Measurements from ENCODE around the gene CPZ. TPM values are rescaled to one million over a fixed set of nuclear protein-coding genes. Genes with fewer than 3 reads are reported as not detected.

The CPZ gene
- total and polyA plus RNA-seq, 11 donors = 0.13 to 4.8 (median 0.26) TPM; not detected in 2

DNA sequence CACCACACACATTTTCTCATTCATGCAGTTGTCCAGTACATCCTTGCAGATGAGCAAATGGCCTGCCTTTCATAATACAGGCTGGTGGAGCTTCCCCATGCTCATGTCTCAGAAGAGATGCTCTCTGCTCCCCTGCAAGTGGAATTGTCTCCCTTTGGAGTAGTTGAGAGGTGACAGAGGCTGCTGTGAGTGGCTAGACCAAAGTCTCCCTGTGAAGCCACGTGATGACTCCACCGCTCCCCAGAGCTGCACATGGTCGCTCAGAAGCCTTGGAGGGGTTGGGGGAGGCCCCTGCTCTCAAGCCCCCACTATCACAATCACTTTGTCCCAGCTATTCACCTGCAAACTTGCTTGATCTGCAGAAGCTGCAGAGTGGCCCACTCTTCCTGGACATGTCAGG, 13.8 kb upstream of the CPZ start:
- Histone ChIP-seq H3K36me3 (no peaks in the 10 kb centered on the region), H3K4me1 (peaks cover 0 to 7% (median 0%) of the 10 kb centered on the region in 12 donors), H3K4me3 (no peak overlapping the region), H3K27ac (no peak overlapping the region), H3K9me3 (no peaks in the 10 kb centered on the region), H3K27me3 (peaks cover 18 to 69% (median 36%) of the 10 kb centered on the region in 9 donors)
- ATAC-seq (no peak), DNase-seq (peak in 1 of 5 donors; percentile 11)
- WGBS, 4 donors = 62 to 78% (median 74%) methylated on average over 3 of the region's 3 CpGs
- TF ChIP-seq, protein P1, sequence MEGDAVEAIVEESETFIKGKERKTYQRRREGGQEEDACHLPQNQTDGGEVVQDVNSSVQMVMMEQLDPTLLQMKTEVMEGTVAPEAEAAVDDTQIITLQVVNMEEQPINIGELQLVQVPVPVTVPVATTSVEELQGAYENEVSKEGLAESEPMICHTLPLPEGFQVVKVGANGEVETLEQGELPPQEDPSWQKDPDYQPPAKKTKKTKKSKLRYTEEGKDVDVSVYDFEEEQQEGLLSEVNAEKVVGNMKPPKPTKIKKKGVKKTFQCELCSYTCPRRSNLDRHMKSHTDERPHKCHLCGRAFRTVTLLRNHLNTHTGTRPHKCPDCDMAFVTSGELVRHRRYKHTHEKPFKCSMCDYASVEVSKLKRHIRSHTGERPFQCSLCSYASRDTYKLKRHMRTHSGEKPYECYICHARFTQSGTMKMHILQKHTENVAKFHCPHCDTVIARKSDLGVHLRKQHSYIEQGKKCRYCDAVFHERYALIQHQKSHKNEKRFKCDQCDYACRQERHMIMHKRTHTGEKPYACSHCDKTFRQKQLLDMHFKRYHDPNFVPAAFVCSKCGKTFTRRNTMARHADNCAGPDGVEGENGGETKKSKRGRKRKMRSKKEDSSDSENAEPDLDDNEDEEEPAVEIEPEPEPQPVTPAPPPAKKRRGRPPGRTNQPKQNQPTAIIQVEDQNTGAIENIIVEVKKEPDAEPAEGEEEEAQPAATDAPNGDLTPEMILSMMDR (IDR thresholded peaks at IDR 0.05) = no peak
- TF ChIP-seq POLR2A (IDR thresholded peaks at IDR 0.05) = no peak
- intact Hi-C loops (cut with DNase I) = no loop called here

DNA sequence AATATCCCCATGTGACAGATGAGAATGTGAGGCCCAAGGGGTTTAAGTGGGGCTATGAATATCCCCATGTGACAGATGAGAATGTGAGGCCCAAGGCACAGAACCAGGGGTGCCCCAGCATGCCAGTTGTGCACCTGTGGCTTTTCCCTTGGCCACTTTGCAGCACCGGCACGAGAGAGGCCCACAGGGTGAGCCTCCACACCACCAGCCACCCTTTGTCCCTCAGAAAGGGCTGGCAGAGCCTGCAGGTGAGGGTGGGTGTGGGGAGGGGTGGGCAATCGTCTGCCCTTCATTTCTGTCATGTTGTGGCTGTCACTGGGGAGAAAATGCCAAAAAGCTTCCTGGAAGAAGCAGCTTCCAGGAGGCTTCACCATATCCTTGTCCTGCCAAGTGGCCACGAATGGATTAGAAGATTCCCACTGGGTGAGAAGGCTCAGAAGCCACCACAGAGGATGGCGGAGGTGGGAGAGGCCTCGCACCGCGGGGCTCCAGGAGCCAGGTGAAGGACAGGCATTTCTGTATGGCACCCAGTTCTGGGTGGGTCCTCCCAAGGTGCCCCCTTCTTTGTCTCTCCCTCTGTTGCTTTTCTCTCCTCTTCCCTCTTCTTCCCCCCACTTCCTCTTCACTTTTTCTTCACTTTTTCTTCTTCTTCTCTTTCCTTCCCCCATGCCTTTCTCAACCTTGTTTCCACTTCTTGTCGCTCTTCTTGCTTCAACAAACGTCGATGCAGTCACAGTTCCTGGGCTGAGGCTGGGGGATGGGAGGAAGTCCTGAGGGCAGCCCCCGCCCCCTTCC, 12.8 kb upstream of the CPZ start:
- WGBS, 4 donors = 19 to 33% (median 26%) methylated on average over 10 to 12 of the region's 12 CpGs
- Histone ChIP-seq H3K4me1 (peaks cover 0 to 7% (median 0%) of the 10 kb centered on the region in 12 donors), H3K27me3 (peaks cover 18 to 74% (median 36%) of the 10 kb centered on the region in 9 donors), H3K4me3 (no peak overlapping the region), H3K27ac (no peak overlapping the region), H3K9me3 (no peaks in the 10 kb centered on the region), H3K36me3 (no peaks in the 10 kb centered on the region)
- DNase-seq (peak in 1 of 5 donors; percentile 19), ATAC-seq (no peak)
- intact Hi-C loops (cut with DNase I) = no loop called here
- TF ChIP-seq, protein P1 (IDR thresholded peaks at IDR 0.05) = no peak
- no peak for TF ChIP-seq POLR2A (IDR thresholded peaks at IDR 0.05)

DNA sequence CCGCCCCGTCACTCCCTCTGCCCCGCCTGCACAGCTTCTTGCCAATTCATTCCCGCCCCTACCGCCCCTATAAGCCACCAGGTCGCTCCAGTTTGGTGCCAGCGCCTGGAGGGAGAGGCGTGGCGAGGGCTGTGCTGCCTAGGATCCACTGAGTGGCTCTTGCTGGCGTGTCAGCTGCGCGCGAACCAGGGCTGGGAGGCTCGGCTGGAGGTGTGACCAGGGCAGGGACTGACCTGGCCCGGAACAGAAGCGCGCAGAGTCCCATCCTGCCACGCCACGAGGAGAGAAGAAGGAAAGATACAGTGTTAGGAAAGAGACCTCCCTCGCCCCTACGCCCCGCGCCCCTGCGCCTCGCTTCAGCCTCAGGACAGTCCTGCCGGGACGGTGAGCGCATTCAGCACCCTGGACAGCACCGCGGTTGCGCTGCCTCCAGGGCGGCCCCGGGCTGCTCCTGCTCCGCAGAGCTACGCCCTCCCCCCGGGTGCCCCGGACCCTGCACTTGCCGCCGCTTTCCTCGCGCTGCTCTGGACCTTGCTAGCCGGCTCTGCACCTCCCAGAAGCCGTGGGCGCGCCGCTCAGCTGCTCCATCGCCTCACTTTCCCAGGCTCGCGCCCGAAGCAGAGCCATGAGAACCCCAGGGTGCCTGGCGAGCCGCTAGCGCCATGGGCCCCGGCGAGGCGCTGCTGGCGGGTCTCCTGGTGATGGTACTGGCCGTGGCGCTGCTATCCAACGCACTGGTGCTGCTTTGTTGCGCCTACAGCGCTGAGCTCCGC, 12.1 kb upstream of the CPZ start, which contains the start of gene GPR78:
Gene GPR78, plus strand, starts transcription at position 72 of the 773 bp plus-strand sequence. Its CDS starts 591 bp downstream, at position 663.
- H3K4me3 ChIP-seq = no peak within 1 kb of the TSS
- ATAC-seq (peak; percentile 55 to 95 (median 84)), DNase-seq (peak in 4 of 5 donors; percentile 45 to 85 (median 58))
- intact Hi-C loops (cut with DNase I) = no loop called here
- H3K36me3 ChIP-seq = no peaks in the 10 kb centered on the region
- H3K27me3 ChIP-seq = peaks cover 18 to 82% (median 36%) of the 10 kb centered on the region in 9 donors
- H3K9me3 ChIP-seq = no peaks in the 10 kb centered on the region
- WGBS, 4 donors = 3 to 7% (median 3%) methylated on average over 41 to 63 of the region's 63 CpGs
- no peak within 1 kb of the TSS for H3K27ac ChIP-seq
- peaks cover 0 to 7% (median 0%) of the 10 kb centered on the region in 12 donors for H3K4me1 ChIP-seq
- TF ChIP-seq, protein P1 (IDR thresholded peaks at IDR 0.05) = no peak
- TF ChIP-seq POLR2A (IDR thresholded peaks at IDR 0.05) = no peak

Data from heart left ventricle (tissue), 16 donors.